ENCODE measurements around the gene MFAP4.

MFAP4 gene

DNA sequence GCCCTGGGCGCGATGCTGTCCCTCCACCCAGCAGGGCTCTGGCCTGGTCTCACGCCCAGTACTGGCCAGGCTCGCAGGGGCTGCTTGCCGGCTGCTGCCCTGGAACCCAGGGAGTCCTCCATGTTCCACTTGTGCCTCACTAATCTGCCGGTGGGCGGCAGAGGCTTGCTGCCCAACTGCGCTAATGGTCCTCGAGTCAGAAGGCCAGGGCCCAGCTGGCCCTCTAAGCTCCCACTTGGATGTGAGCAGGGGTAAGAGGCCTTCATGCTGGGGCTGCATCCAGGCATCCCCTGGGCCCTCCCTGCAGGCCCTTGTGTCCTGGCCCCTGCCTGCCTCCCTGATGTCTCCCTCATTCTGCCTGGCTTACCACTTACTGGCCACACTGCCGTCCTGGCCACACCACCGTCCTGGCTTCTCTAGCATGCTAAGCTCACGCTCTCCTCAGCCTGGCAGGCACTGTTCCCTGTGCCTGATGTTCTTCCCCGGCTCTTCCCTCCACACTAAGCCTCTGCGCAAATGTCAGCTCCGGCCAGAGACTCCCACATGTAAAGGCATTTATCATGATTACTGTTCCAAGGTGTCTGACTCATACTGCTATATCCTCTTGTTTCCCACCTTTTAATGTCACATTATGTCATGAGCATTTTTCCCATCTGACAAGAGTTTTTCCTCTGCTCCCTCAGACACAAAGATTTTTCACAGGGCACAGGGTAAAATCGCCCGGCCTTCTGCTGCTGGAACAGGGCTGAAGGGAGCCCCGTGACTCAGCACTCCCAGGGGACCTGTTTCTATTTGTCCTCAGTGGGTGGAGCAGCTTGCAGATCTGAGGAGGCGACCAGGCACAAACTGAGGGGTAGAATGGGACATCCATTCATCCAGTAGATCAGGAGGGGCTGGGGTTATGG lies 40.4 kb downstream of the MFAP4 start:
- TF ChIP-seq, protein P1, sequence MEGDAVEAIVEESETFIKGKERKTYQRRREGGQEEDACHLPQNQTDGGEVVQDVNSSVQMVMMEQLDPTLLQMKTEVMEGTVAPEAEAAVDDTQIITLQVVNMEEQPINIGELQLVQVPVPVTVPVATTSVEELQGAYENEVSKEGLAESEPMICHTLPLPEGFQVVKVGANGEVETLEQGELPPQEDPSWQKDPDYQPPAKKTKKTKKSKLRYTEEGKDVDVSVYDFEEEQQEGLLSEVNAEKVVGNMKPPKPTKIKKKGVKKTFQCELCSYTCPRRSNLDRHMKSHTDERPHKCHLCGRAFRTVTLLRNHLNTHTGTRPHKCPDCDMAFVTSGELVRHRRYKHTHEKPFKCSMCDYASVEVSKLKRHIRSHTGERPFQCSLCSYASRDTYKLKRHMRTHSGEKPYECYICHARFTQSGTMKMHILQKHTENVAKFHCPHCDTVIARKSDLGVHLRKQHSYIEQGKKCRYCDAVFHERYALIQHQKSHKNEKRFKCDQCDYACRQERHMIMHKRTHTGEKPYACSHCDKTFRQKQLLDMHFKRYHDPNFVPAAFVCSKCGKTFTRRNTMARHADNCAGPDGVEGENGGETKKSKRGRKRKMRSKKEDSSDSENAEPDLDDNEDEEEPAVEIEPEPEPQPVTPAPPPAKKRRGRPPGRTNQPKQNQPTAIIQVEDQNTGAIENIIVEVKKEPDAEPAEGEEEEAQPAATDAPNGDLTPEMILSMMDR (IDR thresholded peaks at IDR 0.05; ENCODE audit: low read depth, low read length) = no peak
- peak; percentile 81 for DNase-seq (ENCODE audit: low read depth, low spot score)
- in situ Hi-C loops (cut with HindIII; ENCODE audit: low sequenced_read_pairs) = no loop called here
- H3K4me3 ChIP-seq (ENCODE audit: low read depth, low read length) = no peak overlapping the region

GRCh38 chr17:19345486-19346350 lies 41.3 kb downstream of the MFAP4 start:
- DNase-seq (ENCODE audit: low read depth, low spot score) = no peak
- TF ChIP-seq, protein P1 (IDR thresholded peaks at IDR 0.05; ENCODE audit: low read depth, low read length) = no peak
- in situ Hi-C loops (cut with HindIII; ENCODE audit: low sequenced_read_pairs) = no loop called here
- H3K4me3 ChIP-seq (ENCODE audit: low read depth, low read length) = no peak overlapping the region

GRCh38 chr17:19345067-19345460 lies 41.9 kb downstream of the MFAP4 start:
- in situ Hi-C loops (cut with HindIII; ENCODE audit: low sequenced_read_pairs) = no loop called here

GRCh38 chr17:19344311-19345066 lies 42.5 kb downstream of the MFAP4 start:
- DNase-seq (ENCODE audit: low read depth, low spot score) = no peak
- no peak overlapping the region for H3K4me3 ChIP-seq (ENCODE audit: low read depth, low read length)
- TF ChIP-seq, protein P1 (IDR thresholded peaks at IDR 0.05; ENCODE audit: low read depth, low read length) = no peak
- in situ Hi-C loops (cut with HindIII; ENCODE audit: low sequenced_read_pairs) = no loop called here

More at GRCh38 chr17:19345067-19345460, 41.9 kb downstream of the MFAP4 start:
- no peak for DNase-seq (ENCODE audit: low read depth, low spot score)
- TF ChIP-seq, protein P1 (IDR thresholded peaks at IDR 0.05; ENCODE audit: low read depth, low read length) = no peak
- no peak overlapping the region for H3K4me3 ChIP-seq (ENCODE audit: low read depth, low read length)

DNA sequence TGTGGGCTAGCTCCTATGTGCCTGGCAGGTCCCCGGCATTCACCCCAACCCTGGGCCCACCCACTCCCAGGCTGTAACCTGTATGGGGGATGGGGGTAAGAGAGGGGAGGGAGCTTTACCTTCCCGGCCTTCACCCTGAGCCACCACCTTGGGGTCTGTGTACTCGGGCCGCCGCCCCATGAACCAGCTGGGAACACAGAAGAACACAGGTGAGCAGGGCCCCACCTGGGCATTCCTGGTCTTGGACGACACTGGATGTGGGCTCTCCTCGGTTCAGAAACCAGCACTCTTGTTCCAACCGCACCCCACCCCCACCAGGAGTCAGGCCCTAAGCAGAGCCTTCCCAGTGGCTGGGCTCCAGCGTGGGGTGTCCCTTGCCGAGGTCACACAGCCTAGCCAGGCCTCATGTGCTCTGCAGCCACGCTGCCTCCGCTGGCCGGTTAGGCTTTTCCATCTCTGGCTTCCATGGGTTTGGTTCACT lies 43.3 kb downstream of the MFAP4 start:
- H3K4me3 ChIP-seq (ENCODE audit: low read depth, low read length) = no peak overlapping the region

More for the DNA sequence above, 43.3 kb downstream of the MFAP4 start:
- TF ChIP-seq, protein P1 (IDR thresholded peaks at IDR 0.05; ENCODE audit: low read depth, low read length) = no peak
- in situ Hi-C loops (cut with HindIII; ENCODE audit: low sequenced_read_pairs) = no loop called here
- no peak for DNase-seq (ENCODE audit: low read depth, low spot score)
